H1 (cell line): ENCODE results near the gene SULT2B1. TPM values are rescaled to one million over a fixed set of nuclear protein-coding genes. Genes with fewer than 3 reads are reported as not detected.

Experiments used
- CTCF ChIA-PET: fragments of 300-600 bp; sonication (Branson Sonifier 250); formaldehyde crosslinking; loops from one replicate; lab custom pipeline; 2021; ENCODE audit not compliant: partially characterized antibody; lab: Charles Lee
- POLR2A ChIA-PET: fragments of 300-600 bp; sonication (Branson Sonifier 250); formaldehyde crosslinking; loops from one replicate; lab custom pipeline; 2021; ENCODE audit warnings: inconsistent platforms; ENCODE audit not compliant: partially characterized antibody; lab: Charles Lee
- DNase-seq, 2 experiments: peaks; one replicate each; pipeline versions ENCODE4 v3.0.0 to v3.0.0-alpha.2; 2010 to 2022; ENCODE audit warnings: low spot score in 2 of 2, low read depth in 1 of 2, mixed read lengths in 1 of 2
- FAIRE-seq: peaks from 2 replicates; lab custom pipeline; 2011; peaks lifted over from hg19 to GRCh38; lab: Jason Lieb, UNC
- H2AFZ ChIP-seq: 2 replicates; pipeline ENCODE4 v1.8.1; 2012; ENCODE audit warnings: low read length, inconsistent platforms
- H2AK5ac ChIP-seq: 2 replicates; pipeline ENCODE4 v1.6.1; 2013; ENCODE audit warnings: low read depth, low read length
- H2BK120ac ChIP-seq: replicated peaks from 2 replicates; pipeline ENCODE3; 2013; ENCODE audit warnings: low read depth, low read length, inconsistent platforms
- H2BK12ac ChIP-seq: 2 replicates; pipeline ENCODE4 v1.6.1; 2013; ENCODE audit warnings: low read depth, low read length
- H2BK15ac ChIP-seq: 2 replicates; pipeline ENCODE4 v1.6.1; 2013; ENCODE audit warnings: low read length
- H2BK20ac ChIP-seq: 2 replicates; pipeline ENCODE4 v1.6.1; 2013; ENCODE audit warnings: low read length
- H2BK5ac ChIP-seq: 2 replicates; pipeline ENCODE4 v1.6.1; 2013; ENCODE audit warnings: low read depth, low read length
- H3K14ac ChIP-seq: 2 replicates; pipeline ENCODE4 v1.6.1; 2013; ENCODE audit warnings: inconsistent platforms; ENCODE audit not compliant: insufficient read length
- H3K18ac ChIP-seq: 2 replicates; pipeline ENCODE4 v1.6.1; 2013; ENCODE audit warnings: low read length; ENCODE audit errors: extremely low read depth
- H3K23ac ChIP-seq: 2 replicates; pipeline ENCODE4 v1.6.1; 2013; ENCODE audit warnings: inconsistent platforms; ENCODE audit not compliant: insufficient read length
- H3K23me2 ChIP-seq: 2 replicates; pipeline ENCODE4 v1.6.1; 2013; ENCODE audit warnings: low read depth, low read length
- H3K27ac ChIP-seq: 2 replicates; pipeline ENCODE4 v1.6.1; 2011; ENCODE audit warnings: low read depth, low read length, inconsistent platforms
- H3K27me3 ChIP-seq, 4 experiments: replicated peaks in 1 of 4; 1 replicate in 1 of 4; 2 replicates in 3 of 4; pipeline versions ENCODE4 v1.6.1 to v1.8.1; 2011 to 2013; ENCODE audit warnings: low read length in 3 of 4, mild to moderate bottlenecking in 3 of 4, inconsistent platforms in 2 of 4, mixed read lengths in 2 of 4, moderate library complexity in 1 of 4; ENCODE audit not compliant: control insufficient read depth in 3 of 4, insufficient read depth in 3 of 4; ENCODE audit errors: extremely low read depth in 1 of 4
- H3K36me3 ChIP-seq, 4 experiments: 2 replicates each; pipeline versions ENCODE4 v1.6.1 to v1.8.1; 2011 to 2013; ENCODE audit warnings: mild to moderate bottlenecking in 4 of 4, low read length in 3 of 4, moderate library complexity in 2 of 4, control low read depth in 1 of 4, inconsistent platforms in 1 of 4; ENCODE audit not compliant: insufficient read depth in 4 of 4, control insufficient read depth in 2 of 4
- H3K4ac ChIP-seq: replicated peaks from 2 replicates; pipeline ENCODE3; 2013; ENCODE audit warnings: low read length, low read depth, mixed read lengths, inconsistent platforms; ENCODE audit not compliant: insufficient read length
- H3K4me1 ChIP-seq, 4 experiments: replicated peaks in 1 of 4; 1 replicate in 1 of 4; 2 replicates in 3 of 4; pipeline versions ENCODE4 v1.6.1 to v1.8.1; 2011 to 2013; ENCODE audit warnings: low read length in 3 of 4, inconsistent platforms in 2 of 4, mixed read lengths in 1 of 4; ENCODE audit not compliant: insufficient read depth in 4 of 4, control insufficient read depth in 3 of 4
- H3K4me2 ChIP-seq, 2 experiments: 2 replicates each; pipeline versions ENCODE4 v1.6.1 to v1.8.1; 2011 to 2013; ENCODE audit warnings: low read depth in 2 of 2, low read length in 2 of 2, control low read depth in 1 of 2, inconsistent platforms in 1 of 2, mild to moderate bottlenecking in 1 of 2; ENCODE audit not compliant: insufficient read depth in 1 of 2
- H3K4me3 ChIP-seq, 4 experiments: fragments of 200-600, 300-600 bp in 1 of 4; sonication (generic), shearing (Covaris generic), sonication (Bioruptor Twin) in 1 of 4; 2 replicates each; pipeline versions ENCODE4 v1.5.1 to v1.8.1; 2011 to 2016; ENCODE audit warnings: low read length in 4 of 4, low read depth in 3 of 4, control low read depth in 2 of 4, inconsistent platforms in 2 of 4, mild to moderate bottlenecking in 2 of 4, mixed read lengths in 1 of 4, moderate library complexity in 1 of 4; ENCODE audit not compliant: insufficient read depth in 2 of 4; ENCODE audit errors: extremely low read depth in 1 of 4
- H3K56ac ChIP-seq: replicated peaks from 2 replicates; pipeline ENCODE3; 2013; ENCODE audit warnings: low read depth, mild to moderate bottlenecking, mixed read lengths, low read length, inconsistent platforms; ENCODE audit not compliant: insufficient read length
- H3K79me1 ChIP-seq: 2 replicates; pipeline ENCODE4 v1.6.1; 2013; ENCODE audit warnings: low read depth, low read length, control low read depth
- H3K79me2 ChIP-seq, 2 experiments: 2 replicates each; pipeline versions ENCODE4 v1.6.1 to v1.8.1; 2012 to 2013; ENCODE audit warnings: low read length in 2 of 2, mild to moderate bottlenecking in 2 of 2, inconsistent platforms in 1 of 2; ENCODE audit not compliant: insufficient read depth in 2 of 2, control insufficient read depth in 1 of 2
- H3K9ac ChIP-seq, 4 experiments: replicated peaks in 1 of 4; 1 replicate in 1 of 4; 2 replicates in 3 of 4; pipeline versions ENCODE4 v1.6.1 to v1.8.1; 2011 to 2013; ENCODE audit warnings: low read depth in 3 of 4, low read length in 3 of 4, control low read depth in 2 of 4, mild to moderate bottlenecking in 2 of 4, moderate library complexity in 2 of 4, inconsistent platforms in 1 of 4; ENCODE audit errors: extremely low read depth in 1 of 4
- H3K9me3 ChIP-seq, 2 experiments: 2 replicates each; pipeline versions ENCODE4 v1.6.1 to v1.8.1; 2012 to 2013; ENCODE audit warnings: mild to moderate bottlenecking in 2 of 2, moderate library complexity in 2 of 2, control low read depth in 1 of 2, inconsistent platforms in 1 of 2, low read depth in 1 of 2, low read length in 1 of 2, mixed read lengths in 1 of 2; ENCODE audit not compliant: insufficient read depth in 2 of 2
- H4K20me1 ChIP-seq, 2 experiments: replicated peaks in 1 of 2; 2 replicates each; pipeline versions ENCODE3 to v1.8.1; 2011 to 2013; ENCODE audit warnings: inconsistent platforms in 2 of 2, low read length in 2 of 2, mild to moderate bottlenecking in 1 of 2; ENCODE audit not compliant: insufficient read depth in 2 of 2, control insufficient read depth in 1 of 2
- H4K5ac ChIP-seq: 2 replicates; pipeline ENCODE4 v1.6.1; 2013; ENCODE audit warnings: low read length, low read depth, mixed read lengths, inconsistent platforms; ENCODE audit not compliant: insufficient read length
- H4K8ac ChIP-seq: 2 replicates; pipeline ENCODE4 v1.8.0; 2013; ENCODE audit warnings: mild to moderate bottlenecking, moderate library complexity, low read length, inconsistent platforms; ENCODE audit not compliant: insufficient read depth; ENCODE audit errors: extremely low read depth
- H4K91ac ChIP-seq: replicated peaks from 2 replicates; pipeline ENCODE3; 2013; ENCODE audit warnings: low read length, mixed read lengths, inconsistent platforms; ENCODE audit not compliant: insufficient read length
- ASH2L ChIP-seq: fragments of 200-600, 300-600 bp; sonication (generic); IDR thresholded peaks from one replicate; pipeline ENCODE4 v1.7.1; 2017; ENCODE audit warnings: low read length
- BACH1 ChIP-seq: IDR thresholded peaks from 2 replicates; pipeline ENCODE4 v1.6.1; 2012; ENCODE audit warnings: low read length, improper control_type of control experiment
- CTBP2 ChIP-seq: IDR thresholded peaks from 2 replicates; pipeline ENCODE4 v1.7.0; 2011; ENCODE audit warnings: borderline replicate concordance, mild to moderate bottlenecking, moderate library complexity, mixed read lengths, low read length; ENCODE audit not compliant: insufficient read depth, insufficient read length
- HDAC6 ChIP-seq: IDR thresholded peaks from one replicate; pipeline ENCODE4 v1.7.1; 2012; ENCODE audit warnings: low read depth, mild to moderate bottlenecking, inconsistent platforms, low read length, moderate library complexity
- KDM4A ChIP-seq: IDR thresholded peaks from one replicate; pipeline ENCODE4 v1.7.1; 2012; ENCODE audit warnings: low read depth, mild to moderate bottlenecking, moderate library complexity, low read length, inconsistent platforms; ENCODE audit not compliant: severe bottlenecking
- NANOG ChIP-seq: IDR thresholded peaks from 2 replicates; pipeline ENCODE4 v1.6.1; 2011; ENCODE audit warnings: low read length, low read depth, mild to moderate bottlenecking, inconsistent platforms; ENCODE audit not compliant: insufficient read depth, poor library complexity, severe bottlenecking
- RBBP5 ChIP-seq: IDR thresholded peaks from 2 replicates; pipeline ENCODE4 v1.7.1; 2012; ENCODE audit warnings: low read depth, mild to moderate bottlenecking, inconsistent platforms, low read length, moderate library complexity, borderline replicate concordance
- SIX5 ChIP-seq: IDR thresholded peaks from 2 replicates; pipeline ENCODE4 v1.6.1; 2011; ENCODE audit warnings: mild to moderate bottlenecking, low read depth, low read length
- TAF7 ChIP-seq: optimal IDR thresholded peaks from 2 replicates; pipeline ENCODE3; 2011; ENCODE audit warnings: low read depth, mild to moderate bottlenecking, inconsistent platforms, low read length, moderate library complexity, borderline replicate concordance
- TCF12 ChIP-seq: IDR thresholded peaks from 2 replicates; pipeline ENCODE4 v1.6.1; 2011; ENCODE audit warnings: low read depth, mild to moderate bottlenecking, low read length
- ZNF274 ChIP-seq: IDR thresholded peaks from 2 replicates; pipeline ENCODE4 v1.7.0; 2012; ENCODE audit warnings: low read length, borderline replicate concordance; ENCODE audit errors: extremely low read depth
- WGBS, 2 experiments: shearing (Covaris generic) in 1 of 2; methylation state at CpG; one replicate each; pipeline versions ENCODE4 v1.1.6 to v1.1.7; 2013 to 2015; ENCODE audit warnings: low lambda C conversion rate in 2 of 2, mixed read lengths in 2 of 2, inconsistent platforms in 1 of 2, low coverage in 1 of 2, missing lambda C conversion rate in 1 of 2; ENCODE audit not compliant: insufficient replicate concordance in 2 of 2, insufficient coverage in 1 of 2, insufficient read length in 1 of 2; ENCODE audit errors: extremely low coverage in 1 of 2, missing lambda C conversion rate in 1 of 2; 5-methylcytosine and 5-hydroxymethylcytosine counted together
- polyA plus RNA-seq, 7 experiments: library from polyadenylated mRNA; depleted of rRNA in 3 of 7; stranded (reverse) in 5 of 7; unstranded in 2 of 7; fragments of >200 nt in 5 of 7; fragments of 200-250 nt in 2 of 7; gene quantifications; 1 replicate in 5 of 7; 2 replicates in 1 of 7; 4 replicates in 1 of 7; pipeline versions ENCODE4 v1.2.1 to v1.2.3, GENCODE V29; 2011 to 2013; ENCODE audit warnings: missing spikeins in 2 of 7, mixed read lengths in 2 of 7
- total RNA-seq: library from RNA; stranded (reverse); fragmentation: NEBNext Ultra II Directional; extraction: Animal tissue kit (Norgen Biotek cat#: 25700); gene quantifications from 2 replicates; pipeline ENCODE4 v1.2.1, GENCODE V29; 2021
- TF ChIP-seq, protein P1 (sequence below): IDR thresholded peaks from 2 replicates; pipeline ENCODE4 v1.6.1; 2011; ENCODE audit warnings: low read length, improper control_type of control experiment
- TF ChIP-seq, protein P2 (sequence below): IDR thresholded peaks from 2 replicates; pipeline ENCODE4 v1.6.1; 2011; ENCODE audit warnings: low read depth, mild to moderate bottlenecking, low read length; ENCODE audit not compliant: insufficient read depth

SULT2B1 gene
- total and polyA plus RNA-seq, 2 of the 8 experiments (the other 6 are each of a cell fraction or from before 2014, with no cell fraction given), result 1.5 to 2.6 TPM

DNA sequence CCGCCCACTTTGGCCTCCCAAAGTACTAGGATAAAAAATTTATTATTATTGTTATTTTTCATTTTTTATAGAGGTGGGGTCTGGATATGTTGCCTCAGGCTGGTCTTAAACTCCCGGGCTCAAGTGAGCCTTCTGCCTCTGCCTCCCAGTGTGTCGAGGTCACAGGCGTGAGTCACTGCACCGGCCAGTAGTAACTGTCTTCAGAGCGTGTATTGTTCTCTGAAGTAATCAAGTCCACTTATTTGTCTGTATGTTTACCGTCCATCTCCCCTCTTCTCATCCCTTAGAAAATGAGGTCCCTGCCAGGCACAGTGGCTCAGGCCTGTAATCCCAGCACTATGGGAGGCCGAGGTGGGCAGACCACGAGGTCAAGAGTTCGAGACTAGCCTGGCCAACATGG lies 18.2 kb upstream of the SULT2B1 start:
- DNase-seq (no peak), FAIRE-seq (no peak)
- Histone ChIP-seq H2BK120ac (no peak overlapping the region), H3K14ac (no peak overlapping the region), H3K9me3 (peaks cover 3% of the 10 kb centered on the region in 2 experiments; a peak in 2 of 4 replicates), H3K4me3 (no peak overlapping the region), H2BK12ac (no peak overlapping the region), H3K56ac (no peak overlapping the region), H3K18ac (no peak overlapping the region), H4K20me1 (no peaks in the 10 kb centered on the region), H3K79me2 (no peaks in the 10 kb centered on the region), H3K23me2 (no peaks in the 10 kb centered on the region), H4K91ac (no peak overlapping the region), H3K23ac (no peak overlapping the region), H4K5ac (no peak overlapping the region), H3K9ac (no peak overlapping the region), H3K36me3 (no peaks in the 10 kb centered on the region), H2BK5ac (no peak overlapping the region), H3K4ac (no peak overlapping the region), H2BK15ac (no peak overlapping the region), H3K4me2 (no peak overlapping the region), H3K27ac (no peak overlapping the region), H2AFZ (no peak overlapping the region), H3K4me1 (0 out of 7 replicates have a peak, but pooled peaks cover 0 to 2% (median 0%) of the 10 kb centered on the region in 4 experiments), H2AK5ac (no peak overlapping the region), H3K27me3 (no peaks in the 10 kb centered on the region), H4K8ac (no peak overlapping the region), H2BK20ac (no peak overlapping the region), H3K79me1 (no peaks in the 10 kb centered on the region)
- CTCF ChIA-PET, result no interaction called here
- 90% methylated on average over 10 of the region's 10 CpGs; no CpG with 5 or more reads in 1 of the 2 experiments for WGBS, 2 experiments
- POLR2A ChIA-PET, result no interaction called here
- no peak for TF ChIP-seq KDM4A
- no peak for TF ChIP-seq SIX5
- TF ChIP-seq TCF12, result no peak
- no peak for TF ChIP-seq BACH1
- TF ChIP-seq, protein P1, sequence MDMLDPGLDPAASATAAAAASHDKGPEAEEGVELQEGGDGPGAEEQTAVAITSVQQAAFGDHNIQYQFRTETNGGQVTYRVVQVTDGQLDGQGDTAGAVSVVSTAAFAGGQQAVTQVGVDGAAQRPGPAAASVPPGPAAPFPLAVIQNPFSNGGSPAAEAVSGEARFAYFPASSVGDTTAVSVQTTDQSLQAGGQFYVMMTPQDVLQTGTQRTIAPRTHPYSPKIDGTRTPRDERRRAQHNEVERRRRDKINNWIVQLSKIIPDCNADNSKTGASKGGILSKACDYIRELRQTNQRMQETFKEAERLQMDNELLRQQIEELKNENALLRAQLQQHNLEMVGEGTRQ, result no peak
- no peak for TF ChIP-seq ASH2L
- TF ChIP-seq, protein P2, sequence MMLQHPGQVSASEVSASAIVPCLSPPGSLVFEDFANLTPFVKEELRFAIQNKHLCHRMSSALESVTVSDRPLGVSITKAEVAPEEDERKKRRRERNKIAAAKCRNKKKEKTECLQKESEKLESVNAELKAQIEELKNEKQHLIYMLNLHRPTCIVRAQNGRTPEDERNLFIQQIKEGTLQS, result no peak
- TF ChIP-seq HDAC6, result no peak
- no peak for TF ChIP-seq ZNF274
- TF ChIP-seq CTBP2, result no peak
- TF ChIP-seq NANOG, result no peak
- TF ChIP-seq RBBP5, result no peak
- no peak for TF ChIP-seq TAF7
